ENCODE data around the gene RBM12.

DNA sequence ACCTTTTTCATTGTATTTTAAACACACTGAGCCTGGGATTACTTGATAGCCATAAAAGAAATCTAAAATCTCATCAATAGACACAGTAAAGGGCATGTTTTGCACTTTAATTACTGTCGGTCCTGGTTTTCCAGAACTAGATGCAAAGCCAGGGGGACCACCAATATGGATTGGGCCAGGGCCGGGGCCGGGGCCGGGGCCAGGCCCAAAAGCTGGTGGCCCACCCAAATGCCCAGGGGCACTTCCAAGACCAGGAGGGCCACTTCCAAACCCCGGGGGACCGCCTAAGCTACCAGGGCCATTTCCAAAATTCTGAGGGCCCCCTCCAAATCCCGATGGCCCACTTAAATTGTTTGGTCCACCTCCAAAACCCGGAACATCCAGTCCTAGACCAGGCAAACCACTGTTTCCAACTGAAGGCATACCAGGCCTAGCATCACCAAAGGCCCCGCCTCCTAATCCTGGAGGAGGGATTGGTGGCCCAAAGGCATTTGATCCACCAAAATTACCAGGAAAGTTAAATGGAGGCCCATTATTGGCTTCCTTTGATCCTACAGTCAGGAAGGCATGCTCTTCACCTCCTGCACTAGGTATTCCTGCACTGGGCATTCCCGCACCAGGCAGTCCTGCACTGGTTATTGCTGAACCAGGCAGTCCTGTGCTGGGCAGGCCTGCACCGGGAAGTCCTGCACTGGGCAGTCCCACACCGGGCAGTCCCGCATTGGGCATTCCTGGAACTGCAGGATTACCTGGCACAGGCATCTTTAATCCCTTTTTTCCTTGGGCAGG, 11.9 kb downstream of the RBM12 start:
- TF ChIP-seq, protein P1, sequence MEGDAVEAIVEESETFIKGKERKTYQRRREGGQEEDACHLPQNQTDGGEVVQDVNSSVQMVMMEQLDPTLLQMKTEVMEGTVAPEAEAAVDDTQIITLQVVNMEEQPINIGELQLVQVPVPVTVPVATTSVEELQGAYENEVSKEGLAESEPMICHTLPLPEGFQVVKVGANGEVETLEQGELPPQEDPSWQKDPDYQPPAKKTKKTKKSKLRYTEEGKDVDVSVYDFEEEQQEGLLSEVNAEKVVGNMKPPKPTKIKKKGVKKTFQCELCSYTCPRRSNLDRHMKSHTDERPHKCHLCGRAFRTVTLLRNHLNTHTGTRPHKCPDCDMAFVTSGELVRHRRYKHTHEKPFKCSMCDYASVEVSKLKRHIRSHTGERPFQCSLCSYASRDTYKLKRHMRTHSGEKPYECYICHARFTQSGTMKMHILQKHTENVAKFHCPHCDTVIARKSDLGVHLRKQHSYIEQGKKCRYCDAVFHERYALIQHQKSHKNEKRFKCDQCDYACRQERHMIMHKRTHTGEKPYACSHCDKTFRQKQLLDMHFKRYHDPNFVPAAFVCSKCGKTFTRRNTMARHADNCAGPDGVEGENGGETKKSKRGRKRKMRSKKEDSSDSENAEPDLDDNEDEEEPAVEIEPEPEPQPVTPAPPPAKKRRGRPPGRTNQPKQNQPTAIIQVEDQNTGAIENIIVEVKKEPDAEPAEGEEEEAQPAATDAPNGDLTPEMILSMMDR (IDR thresholded peaks at IDR 0.05) = no peak
- TF ChIP-seq, protein P2, sequence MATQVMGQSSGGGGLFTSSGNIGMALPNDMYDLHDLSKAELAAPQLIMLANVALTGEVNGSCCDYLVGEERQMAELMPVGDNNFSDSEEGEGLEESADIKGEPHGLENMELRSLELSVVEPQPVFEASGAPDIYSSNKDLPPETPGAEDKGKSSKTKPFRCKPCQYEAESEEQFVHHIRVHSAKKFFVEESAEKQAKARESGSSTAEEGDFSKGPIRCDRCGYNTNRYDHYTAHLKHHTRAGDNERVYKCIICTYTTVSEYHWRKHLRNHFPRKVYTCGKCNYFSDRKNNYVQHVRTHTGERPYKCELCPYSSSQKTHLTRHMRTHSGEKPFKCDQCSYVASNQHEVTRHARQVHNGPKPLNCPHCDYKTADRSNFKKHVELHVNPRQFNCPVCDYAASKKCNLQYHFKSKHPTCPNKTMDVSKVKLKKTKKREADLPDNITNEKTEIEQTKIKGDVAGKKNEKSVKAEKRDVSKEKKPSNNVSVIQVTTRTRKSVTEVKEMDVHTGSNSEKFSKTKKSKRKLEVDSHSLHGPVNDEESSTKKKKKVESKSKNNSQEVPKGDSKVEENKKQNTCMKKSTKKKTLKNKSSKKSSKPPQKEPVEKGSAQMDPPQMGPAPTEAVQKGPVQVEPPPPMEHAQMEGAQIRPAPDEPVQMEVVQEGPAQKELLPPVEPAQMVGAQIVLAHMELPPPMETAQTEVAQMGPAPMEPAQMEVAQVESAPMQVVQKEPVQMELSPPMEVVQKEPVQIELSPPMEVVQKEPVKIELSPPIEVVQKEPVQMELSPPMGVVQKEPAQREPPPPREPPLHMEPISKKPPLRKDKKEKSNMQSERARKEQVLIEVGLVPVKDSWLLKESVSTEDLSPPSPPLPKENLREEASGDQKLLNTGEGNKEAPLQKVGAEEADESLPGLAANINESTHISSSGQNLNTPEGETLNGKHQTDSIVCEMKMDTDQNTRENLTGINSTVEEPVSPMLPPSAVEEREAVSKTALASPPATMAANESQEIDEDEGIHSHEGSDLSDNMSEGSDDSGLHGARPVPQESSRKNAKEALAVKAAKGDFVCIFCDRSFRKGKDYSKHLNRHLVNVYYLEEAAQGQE (IDR thresholded peaks at IDR 0.05; ENCODE audit: insufficient read depth in 1 of 2, low read depth in 2 of 2, low read length in 1 of 2) = no peak
- TF ChIP-seq POLR2AphosphoS5 (IDR thresholded peaks at IDR 0.05; ENCODE audit: low read depth, low read length) (no peak; the same call in 1 of the 2 replicates), TCF7L2 (IDR thresholded peaks at IDR 0.05; ENCODE audit: low read depth, low read length) (no peak), SIN3A (IDR thresholded peaks at IDR 0.05; ENCODE audit: borderline replicate concordance, insufficient read depth, low read depth, low read length) (no peak)
